Gastroesophageal sphincter (tissue), 4 donors: Measurements from ENCODE around the gene IKZF1. TPM values are rescaled to one million over a fixed set of nuclear protein-coding genes. Genes with fewer than 3 reads are reported as not detected.

Experiments
- ATAC-seq: fragments of 150-250 bp; one replicate; pipeline ENCODE4 v1.9.1; 2016; ENCODE audit warnings: mild to moderate bottlenecking, moderate library complexity
- H3K27ac ChIP-seq, 4 donors: fragments of 200-600 bp; sonication (generic) in 3 of 4; 1 replicate in 3 of 4; 2 replicates in 1 of 4; pipeline ENCODE4 v1.5.1; 2016 to 2019
- H3K27me3 ChIP-seq: fragments of 200-600 bp; sonication (generic); one replicate; pipeline ENCODE4 v1.5.1; 2019
- H3K36me3 ChIP-seq, 2 donors: fragments of 200-600 bp; sonication (generic); one replicate each; pipeline ENCODE4 v1.5.1; 2019; ENCODE audit warnings: control low read depth in 1 of 2
- H3K4me1 ChIP-seq, 3 donors: fragments of 200-600 bp; sonication (generic); 1 replicate in 2 of 3; 2 replicates in 1 of 3; pipeline ENCODE4 v1.5.1; 2016 to 2019; ENCODE audit warnings: control low read depth in 2 of 3
- H3K4me3 ChIP-seq, 2 donors: fragments of 200-600 bp; sonication (generic); one replicate each; pipeline ENCODE4 v1.5.1; 2019; ENCODE audit warnings: mild to moderate bottlenecking in 1 of 2, moderate library complexity in 1 of 2
- H3K9me3 ChIP-seq, 3 donors: fragments of 200-600 bp; sonication (generic); one replicate each; pipeline ENCODE4 v1.5.1; 2017 to 2019; ENCODE audit warnings: control low read depth in 2 of 3
- EP300 ChIP-seq: sonication (generic); formaldehyde crosslinking; IDR thresholded peaks from one replicate; pipeline ENCODE4 v1.6.1; 2017; ENCODE audit warnings: antibody characterized with exemption, mild to moderate bottlenecking
- POLR2A ChIP-seq, 2 donors: fragments of 450-650 bp; IDR thresholded peaks; one replicate each; pipeline ENCODE4 v1.6.1; 2017; ENCODE audit warnings: antibody characterized with exemption in 2 of 2, mild to moderate bottlenecking in 2 of 2, moderate library complexity in 1 of 2
- POLR2AphosphoS5 ChIP-seq: sonication (generic); formaldehyde crosslinking; IDR thresholded peaks from one replicate; pipeline ENCODE4 v1.6.1; 2017; ENCODE audit warnings: antibody characterized with exemption
- WGBS, 2 donors: methylation state at CpG; one replicate each; pipeline ENCODE4 v1.1.5; 2018; ENCODE audit warnings: low coverage in 1 of 2; 5-methylcytosine and 5-hydroxymethylcytosine counted together
- total RNA-seq, 4 donors: library from RNA; depleted of rRNA; stranded (reverse); fragments of >200 nt; gene quantifications; one replicate each; pipeline ENCODE4 v1.1.0, GENCODE V29; 2016
- TF ChIP-seq, protein P1 (sequence below), 4 experiments: fragments of 200-600 bp in 2 of 4; fragments of 450-650 bp in 2 of 4; sonication (generic) in 1 of 4; IDR thresholded peaks; one replicate each; pipeline ENCODE4 v1.5.1; 2017 to 2019; ENCODE audit warnings: antibody characterized with exemption in 4 of 4, mild to moderate bottlenecking in 2 of 4, moderate library complexity in 2 of 4

Gene IKZF1
- total RNA-seq, result 10 to 100 TPM in 1 of 4 donors, 1 to 10 TPM in 3; 2.5 to 14.1 (median 5.9) TPM

- Histone ChIP-seq H3K4me1 (peaks cover 0 to 13% (median 0%) of the 10 kb centered on the region in 3 donors), H3K4me3 (peak within 1 kb of the TSS; percentile 17 to 53), H3K36me3 (no peaks in the 10 kb centered on the region), H3K9me3 (no peaks in the 10 kb centered on the region), H3K27ac (peak within 1 kb of the TSS in 3 of 4 donors; percentile 37 to 66 (median 57)), H3K27me3 (peaks cover 69% of the 10 kb centered on the region)
- peak; percentile 54 for ATAC-seq
- 0% methylated on average over 7 of the region's 107 CpGs; no CpG with 5 or more reads in 1 of the 2 donors for WGBS, 2 donors
- peak in 1 of 2 donors; percentile 21 for TF ChIP-seq POLR2A (IDR thresholded peaks at IDR 0.05)
- TF ChIP-seq, protein P1, sequence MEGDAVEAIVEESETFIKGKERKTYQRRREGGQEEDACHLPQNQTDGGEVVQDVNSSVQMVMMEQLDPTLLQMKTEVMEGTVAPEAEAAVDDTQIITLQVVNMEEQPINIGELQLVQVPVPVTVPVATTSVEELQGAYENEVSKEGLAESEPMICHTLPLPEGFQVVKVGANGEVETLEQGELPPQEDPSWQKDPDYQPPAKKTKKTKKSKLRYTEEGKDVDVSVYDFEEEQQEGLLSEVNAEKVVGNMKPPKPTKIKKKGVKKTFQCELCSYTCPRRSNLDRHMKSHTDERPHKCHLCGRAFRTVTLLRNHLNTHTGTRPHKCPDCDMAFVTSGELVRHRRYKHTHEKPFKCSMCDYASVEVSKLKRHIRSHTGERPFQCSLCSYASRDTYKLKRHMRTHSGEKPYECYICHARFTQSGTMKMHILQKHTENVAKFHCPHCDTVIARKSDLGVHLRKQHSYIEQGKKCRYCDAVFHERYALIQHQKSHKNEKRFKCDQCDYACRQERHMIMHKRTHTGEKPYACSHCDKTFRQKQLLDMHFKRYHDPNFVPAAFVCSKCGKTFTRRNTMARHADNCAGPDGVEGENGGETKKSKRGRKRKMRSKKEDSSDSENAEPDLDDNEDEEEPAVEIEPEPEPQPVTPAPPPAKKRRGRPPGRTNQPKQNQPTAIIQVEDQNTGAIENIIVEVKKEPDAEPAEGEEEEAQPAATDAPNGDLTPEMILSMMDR (IDR thresholded peaks at IDR 0.05), result no peak
These were observed at the start of gene IKZF1 for GRCh38 chr7:50304129-50304910. Gene IKZF1, plus strand, starts transcription at chr7:50304716. Its CDS starts 14,346 bp downstream, at chr7:50319062.

- TF ChIP-seq, protein P1 (IDR thresholded peaks at IDR 0.05), result no peak
- TF ChIP-seq POLR2AphosphoS5, result no peak
- TF ChIP-seq EP300, result no peak
- TF ChIP-seq POLR2A (IDR thresholded peaks at IDR 0.05), result no peak
- H3K27me3 ChIP-seq, result no peaks in the 10 kb centered on the region
- ATAC-seq, result no peak
- H3K27ac ChIP-seq, result no peak overlapping the region
- WGBS, 2 donors, result 59% methylated on average over 1 of the region's 1 CpG; no CpG with 5 or more reads in 1 of the 2 donors
- no peaks in the 10 kb centered on the region for H3K4me1 ChIP-seq
- no peaks in the 10 kb centered on the region for H3K9me3 ChIP-seq
- no peak overlapping the region for H3K4me3 ChIP-seq
- no peaks in the 10 kb centered on the region for H3K36me3 ChIP-seq
These were observed 42.9 kb upstream of the IKZF1 start for GRCh38 chr7:50261593-50261992.

DNA sequence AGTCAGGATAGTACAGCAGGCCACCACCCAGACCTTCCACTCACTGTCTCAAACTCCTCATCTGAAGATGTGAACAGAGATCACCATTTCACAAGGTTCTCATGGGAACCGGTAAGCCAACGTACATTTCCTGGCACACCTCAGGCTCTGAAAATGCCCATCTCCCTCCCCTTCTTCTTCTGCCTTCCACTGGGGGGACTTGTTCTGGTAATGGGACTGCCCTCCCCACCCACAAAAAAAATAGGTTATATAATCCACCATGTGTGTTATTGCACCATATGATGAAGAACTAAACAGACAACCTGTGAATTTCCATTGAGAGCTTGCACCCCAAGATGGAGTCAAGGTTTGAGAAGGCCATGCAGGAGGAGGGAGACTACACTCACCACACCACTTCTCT lies 42.1 kb upstream of the IKZF1 start:
- TF ChIP-seq POLR2A (IDR thresholded peaks at IDR 0.05) (no peak), EP300 (no peak), POLR2AphosphoS5 (no peak)
- TF ChIP-seq, protein P1 (IDR thresholded peaks at IDR 0.05), result no peak
- Histone ChIP-seq H3K27me3 (no peaks in the 10 kb centered on the region), H3K36me3 (no peaks in the 10 kb centered on the region), H3K4me3 (no peak overlapping the region), H3K9me3 (no peaks in the 10 kb centered on the region), H3K4me1 (no peaks in the 10 kb centered on the region), H3K27ac (no peak overlapping the region)
- ATAC-seq, result no peak
- WGBS, 2 donors, result no CpG with 5 or more reads among the region's 2 CpGs

DNA sequence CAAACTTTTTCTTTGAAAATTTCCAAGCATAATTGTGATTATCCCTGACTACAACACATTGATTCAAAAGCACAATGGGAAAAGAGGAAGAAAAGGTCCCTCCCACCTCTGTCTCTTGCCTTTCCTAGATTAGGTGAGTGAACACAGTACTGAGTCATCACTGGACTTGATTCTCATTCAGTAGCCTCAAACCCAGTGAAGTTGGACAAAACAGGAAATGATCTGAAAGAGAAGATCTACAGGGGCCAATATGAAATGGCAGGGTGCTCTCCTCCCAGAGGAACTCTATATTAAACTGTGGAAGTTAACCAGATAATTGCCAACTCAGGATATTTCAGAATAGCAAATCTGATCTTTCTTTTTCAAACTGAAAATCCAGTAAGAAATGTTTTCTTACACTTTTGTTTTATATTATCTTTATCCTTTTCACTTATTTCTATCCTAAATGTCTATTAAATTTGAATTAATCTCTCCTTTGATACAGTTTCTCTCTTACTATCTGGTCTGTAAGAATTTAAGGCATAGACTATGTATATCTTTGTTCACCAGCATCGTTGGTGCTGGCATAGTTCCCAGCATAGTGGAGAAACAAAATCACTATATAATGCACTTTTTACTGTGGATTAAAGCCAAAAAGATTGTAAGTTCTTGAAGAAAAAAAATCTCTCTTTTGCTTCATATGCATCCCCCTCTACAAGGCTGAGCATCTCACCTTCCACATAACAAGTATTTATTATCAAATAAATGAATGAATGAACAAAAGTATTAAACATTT lies 41.4 kb upstream of the IKZF1 start:
- Histone ChIP-seq H3K4me3 (no peak overlapping the region), H3K27ac (no peak overlapping the region), H3K9me3 (no peaks in the 10 kb centered on the region), H3K36me3 (no peaks in the 10 kb centered on the region), H3K4me1 (no peaks in the 10 kb centered on the region), H3K27me3 (no peaks in the 10 kb centered on the region)
- ATAC-seq, result no peak
- TF ChIP-seq POLR2AphosphoS5 (no peak), EP300 (no peak), POLR2A (IDR thresholded peaks at IDR 0.05) (no peak)
- TF ChIP-seq, protein P1 (IDR thresholded peaks at IDR 0.05), result no peak
- 0 to 6% methylated on average over 1 of the region's 1 CpG for WGBS, 2 donors
